SK-N-MC (cell line): Measurements from ENCODE around the gene PPM1L.

Experiments used
- DNase-seq: peaks from one replicate; pipeline ENCODE4 v3.0.0-alpha.2; 2011; ENCODE audit warnings: low read depth, low spot score
- H3K27ac ChIP-seq: fragments of 200-600 bp; sonication (generic); 2 replicates; pipeline ENCODE4 v1.5.1; 2016; ENCODE audit warnings: mixed run types
- H3K36me3 ChIP-seq: fragments of 200-600 bp; sonication (generic); 2 replicates; pipeline ENCODE4 v1.6.1; 2017; ENCODE audit warnings: antibody characterized with exemption, low read length, mixed read lengths; ENCODE audit not compliant: insufficient read depth
- H3K4me3 ChIP-seq: fragments of 200-600 bp; sonication (generic); 2 replicates; pipeline ENCODE4 v1.5.1; 2016
- H3K9ac ChIP-seq: fragments of 200-600 bp; sonication (generic); 2 replicates; pipeline ENCODE4 v1.8.0; 2017; ENCODE audit warnings: mixed run types, mixed read lengths; ENCODE audit not compliant: insufficient read length
- H3K9me3 ChIP-seq: fragments of 200-600 bp; sonication (generic); 2 replicates; pipeline ENCODE4 v1.6.1; 2017; ENCODE audit warnings: low read depth, mild to moderate bottlenecking, antibody characterized with exemption, low read length, moderate library complexity, mixed read lengths
- EZH2 ChIP-seq: fragments of 200-600 bp; sonication (generic); IDR thresholded peaks from one replicate; pipeline ENCODE4 v1.6.1; 2017; ENCODE audit warnings: antibody characterized with exemption
- FOXP2 ChIP-seq: optimal IDR thresholded peaks from 2 replicates; pipeline ENCODE3; 2011; ENCODE audit warnings: mild to moderate bottlenecking, moderate library complexity; ENCODE audit not compliant: insufficient read depth; ENCODE audit errors: extremely low read length, control extremely low read depth
- POLR2AphosphoS5 ChIP-seq: IDR thresholded peaks from 2 replicates; pipeline ENCODE4 v1.6.1; 2012; ENCODE audit warnings: mild to moderate bottlenecking, low read depth, low read length, borderline replicate concordance

The PPM1L gene

GRCh38 chr3:160806094-160806493 lies 50.1 kb downstream of the PPM1L start:
- DNase-seq = no peak
- TF ChIP-seq FOXP2 (no peak), EZH2 (no peak), POLR2AphosphoS5 (no peak)

DNA sequence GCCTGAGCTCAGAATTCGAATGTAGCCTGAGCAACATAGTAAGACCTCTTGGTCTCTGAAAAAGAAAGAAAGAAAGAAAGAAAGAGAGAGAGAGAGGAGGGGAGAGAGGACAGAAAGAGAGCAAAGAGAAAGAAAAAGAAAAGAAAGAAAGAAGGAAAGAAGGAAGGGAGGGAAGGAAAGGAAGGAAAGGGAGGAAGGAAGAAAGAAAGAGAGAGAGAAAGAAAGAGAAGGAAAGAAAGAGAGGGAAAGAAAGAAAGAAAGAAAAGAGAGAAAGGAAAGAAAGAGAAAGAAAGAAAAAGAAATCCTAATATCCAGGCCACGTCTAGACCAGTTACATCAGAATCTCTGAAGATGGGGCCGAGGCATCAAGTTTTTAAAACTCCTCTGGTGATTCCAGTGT lies 50.7 kb downstream of the PPM1L start:
- H3K36me3 ChIP-seq = no peaks in the 10 kb centered on the region
- TF ChIP-seq FOXP2 (no peak), POLR2AphosphoS5 (no peak), EZH2 (no peak)
- no peak overlapping the region for H3K27ac ChIP-seq
- no peaks in the 10 kb centered on the region for H3K9me3 ChIP-seq
- no peak overlapping the region for H3K4me3 ChIP-seq
- no peak overlapping the region for H3K9ac ChIP-seq
- no peak for DNase-seq

More at GRCh38 chr3:160806094-160806493, 50.1 kb downstream of the PPM1L start:
- Histone ChIP-seq H3K27ac (no peak overlapping the region), H3K9me3 (no peaks in the 10 kb centered on the region), H3K4me3 (no peak overlapping the region), H3K36me3 (no peaks in the 10 kb centered on the region), H3K9ac (no peak overlapping the region)

GRCh38 chr3:160808838-160809237 lies 52.8 kb downstream of the PPM1L start:
- Histone ChIP-seq H3K9ac (no peak overlapping the region), H3K27ac (no peak overlapping the region), H3K36me3 (no peaks in the 10 kb centered on the region), H3K9me3 (no peaks in the 10 kb centered on the region), H3K4me3 (no peak overlapping the region)
- no peak for DNase-seq
- TF ChIP-seq POLR2AphosphoS5 (no peak), FOXP2 (no peak), EZH2 (no peak)

DNA sequence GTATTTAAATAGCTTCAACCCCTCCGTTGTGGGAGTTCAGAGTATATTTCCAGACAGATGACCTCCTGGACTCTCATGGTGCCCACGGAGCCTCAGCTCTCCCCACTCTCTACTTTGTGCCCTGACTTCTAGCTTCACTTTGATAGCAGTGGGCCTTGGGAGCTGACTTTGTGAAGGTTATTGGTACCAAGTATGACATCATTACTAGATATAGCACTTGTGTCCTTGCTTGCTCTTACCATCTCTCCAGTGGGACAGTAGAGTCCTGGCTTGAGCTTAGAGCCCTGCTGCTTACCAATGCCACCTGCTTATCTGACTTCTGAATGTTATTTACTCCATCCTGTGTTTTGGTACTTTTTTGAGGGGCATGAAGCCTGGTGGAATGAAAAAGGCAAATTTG lies 53.4 kb downstream of the PPM1L start:
- DNase-seq = no peak
- Histone ChIP-seq H3K9ac (no peak overlapping the region), H3K36me3 (no peaks in the 10 kb centered on the region), H3K4me3 (no peak overlapping the region), H3K9me3 (no peaks in the 10 kb centered on the region), H3K27ac (no peak overlapping the region)
- TF ChIP-seq FOXP2 = no peak
- no peak for TF ChIP-seq POLR2AphosphoS5
- no peak for TF ChIP-seq EZH2

DNA sequence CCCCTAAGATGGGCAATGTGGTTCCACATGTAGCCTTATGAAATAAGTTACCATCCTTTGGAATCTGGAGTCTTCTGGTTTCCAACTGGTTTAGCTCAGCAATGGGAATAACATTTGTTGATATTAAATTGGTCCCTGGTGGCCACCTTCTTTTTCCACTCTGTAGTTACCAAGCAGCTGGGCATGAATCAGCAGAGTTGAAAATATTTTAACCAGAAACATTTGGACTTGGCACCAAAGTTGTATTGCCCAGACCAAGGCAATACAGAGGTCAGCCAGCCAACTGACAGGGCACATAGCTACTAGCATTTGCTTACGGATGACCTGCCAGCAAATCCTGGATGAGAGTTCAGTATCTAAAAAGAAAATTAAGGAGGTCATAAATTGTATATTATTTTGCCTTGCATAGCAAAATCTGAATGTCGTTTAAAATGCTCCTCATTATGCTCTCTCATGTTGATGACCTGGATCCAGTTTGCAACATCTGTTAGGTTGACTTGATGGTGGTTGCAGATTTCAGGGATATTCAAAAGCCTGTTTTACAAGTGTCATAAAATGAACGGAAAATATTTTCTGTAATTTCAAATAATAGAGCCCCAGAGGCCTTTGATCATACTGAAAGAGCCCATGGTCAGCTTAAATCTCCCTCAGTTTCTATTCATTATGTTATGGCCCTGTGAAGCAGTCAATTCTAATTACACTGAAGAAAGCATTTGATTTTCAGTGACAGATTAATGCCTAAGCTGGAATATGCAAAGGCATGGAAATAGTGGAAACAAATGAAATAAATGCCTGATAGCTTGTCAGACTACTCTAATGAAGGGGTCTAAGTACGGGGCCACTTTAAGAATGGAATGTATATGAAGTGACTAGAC lies 54.6 kb downstream of the PPM1L start:
- Histone ChIP-seq H3K9me3 (no peaks in the 10 kb centered on the region), H3K9ac (no peak overlapping the region), H3K36me3 (no peaks in the 10 kb centered on the region), H3K27ac (peak overlapping the region; percentile 35), H3K4me3 (no peak overlapping the region)
- no peak for DNase-seq
- TF ChIP-seq EZH2 = no peak
- TF ChIP-seq FOXP2 = no peak
- no peak for TF ChIP-seq POLR2AphosphoS5

DNA sequence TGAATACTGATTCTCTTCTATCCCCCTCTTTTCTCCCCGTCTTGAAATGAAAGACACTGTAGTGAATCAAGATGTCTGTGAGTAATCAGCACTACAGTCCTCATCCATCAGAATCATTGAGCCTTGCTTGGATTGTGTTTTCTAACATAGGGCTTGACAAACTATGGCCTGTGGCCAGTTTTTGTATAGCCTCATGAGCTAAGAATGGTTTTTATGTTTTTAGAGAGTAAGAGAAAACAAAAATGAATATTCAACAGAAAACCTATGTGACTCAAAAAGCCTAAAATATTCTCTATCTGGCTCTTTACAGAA lies 55.2 kb downstream of the PPM1L start:
- Histone ChIP-seq H3K9me3 (no peaks in the 10 kb centered on the region), H3K4me3 (no peak overlapping the region), H3K9ac (no peak overlapping the region), H3K36me3 (no peaks in the 10 kb centered on the region), H3K27ac (no peak overlapping the region)
- DNase-seq = no peak
- no peak for TF ChIP-seq POLR2AphosphoS5
- TF ChIP-seq FOXP2 = no peak
- TF ChIP-seq EZH2 = no peak

- no peak for DNase-seq
- H3K27ac ChIP-seq = no peak overlapping the region
- H3K36me3 ChIP-seq = no peaks in the 10 kb centered on the region
- no peak for TF ChIP-seq FOXP2
- TF ChIP-seq POLR2AphosphoS5 = no peak
- no peaks in the 10 kb centered on the region for H3K9me3 ChIP-seq
- no peak overlapping the region for H3K9ac ChIP-seq
- H3K4me3 ChIP-seq = no peak overlapping the region
Observed at GRCh38 chr3:160812304-160812703, 56.3 kb downstream of the PPM1L start.

DNA sequence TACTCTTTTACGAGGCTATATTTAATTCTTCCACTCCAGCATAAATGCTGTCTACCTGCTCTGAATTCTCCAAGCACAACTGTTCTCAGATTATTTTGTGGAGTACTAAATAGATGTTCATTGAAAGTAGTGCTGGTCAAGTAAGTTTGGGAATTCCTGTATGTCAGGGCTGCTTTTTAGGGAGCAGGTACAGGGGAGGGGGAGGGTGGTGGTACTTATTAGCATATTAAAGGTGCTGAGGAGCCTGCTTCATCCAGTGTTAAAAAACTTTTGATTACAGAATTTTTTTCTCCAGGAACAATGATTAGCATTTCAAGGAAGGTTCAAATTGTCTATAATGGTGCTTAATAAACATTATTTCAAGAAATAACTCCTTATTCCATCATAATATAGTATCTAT lies 59.2 kb downstream of the PPM1L start:
- Histone ChIP-seq H3K9ac (no peak overlapping the region), H3K27ac (no peak overlapping the region), H3K9me3 (no peaks in the 10 kb centered on the region), H3K36me3 (no peaks in the 10 kb centered on the region), H3K4me3 (no peak overlapping the region)
- no peak for TF ChIP-seq EZH2
- TF ChIP-seq FOXP2 = no peak
- TF ChIP-seq POLR2AphosphoS5 = no peak
- no peak for DNase-seq

DNA sequence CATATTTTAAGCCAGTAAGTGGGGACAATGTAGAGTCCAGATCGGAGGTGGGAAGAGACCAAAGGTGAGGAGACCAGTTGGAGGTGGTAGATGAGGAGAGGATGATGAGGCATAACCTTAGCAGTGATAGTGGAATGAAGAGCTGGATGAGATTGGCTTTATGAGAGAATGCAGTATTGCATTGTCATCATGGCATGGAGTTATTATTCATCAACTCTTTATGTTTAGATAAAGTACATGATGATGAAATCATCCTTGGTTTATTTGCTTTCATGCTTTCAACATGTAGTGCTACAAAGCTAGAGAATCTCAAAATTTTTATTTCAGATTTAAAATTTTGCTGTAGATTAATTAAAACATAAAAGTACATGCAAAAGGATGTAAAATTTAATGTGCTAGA lies 64.0 kb downstream of the PPM1L start:
- no peak for DNase-seq
- no peak for TF ChIP-seq FOXP2
- no peak for TF ChIP-seq EZH2
- no peak for TF ChIP-seq POLR2AphosphoS5
- H3K9ac ChIP-seq = no peak overlapping the region

GRCh38 chr3:160820430-160820829 lies 64.4 kb downstream of the PPM1L start:
- no peak overlapping the region for H3K4me3 ChIP-seq
- no peaks in the 10 kb centered on the region for H3K36me3 ChIP-seq
- H3K9me3 ChIP-seq = no peaks in the 10 kb centered on the region
- TF ChIP-seq FOXP2 (no peak), EZH2 (no peak), POLR2AphosphoS5 (no peak)
- DNase-seq = no peak
- no peak overlapping the region for H3K27ac ChIP-seq
- no peak overlapping the region for H3K9ac ChIP-seq

More for the DNA sequence above, 64.0 kb downstream of the PPM1L start:
- Histone ChIP-seq H3K27ac (no peak overlapping the region), H3K36me3 (no peaks in the 10 kb centered on the region), H3K9me3 (no peaks in the 10 kb centered on the region), H3K4me3 (no peak overlapping the region)
